Activated CD8-positive, alpha-beta memory T cell treated with anti-CD3 and anti-CD28 coated beads, Interleukin-2, amount 10 ng/mL, durations not matched to agents 7 days and 5 days (primary cell): ENCODE measurements around the gene ZBTB8A. TPM values are rescaled to one million over a fixed set of nuclear protein-coding genes. Genes with fewer than 3 reads are reported as not detected.

ENCODE experiments used
- total RNA-seq, 2 experiments: library from RNA; stranded (reverse); gene quantifications; one replicate each; pipeline ENCODE4 v1.2.3, GENCODE V29; 2021

ZBTB8A gene
- total RNA-seq, 2 experiments from 2014 or later, result 0.23 TPM; not detected in 1

Other genes with a start within 250 kb of the ZBTB8A start
- 100 to 1,000 TPM; 183 to 189 TPM for gene HDAC1, start 247.3 kb upstream of the ZBTB8A start, total RNA-seq
- gene MARCKSL1, start 203.2 kb upstream of the ZBTB8A start, total RNA-seq, result 10 to 100 TPM; 11.2 to 11.8 TPM
- 1 to 10 TPM; 4.1 to 5.4 TPM for gene FAM229A, start 176.9 kb upstream of the ZBTB8A start, total RNA-seq
- gene TSSK3, start 176.9 kb upstream of the ZBTB8A start, total RNA-seq, result under 1 TPM; 0.70 TPM
- 10 to 100 TPM; 39.8 to 43.3 TPM for gene BSDC1, start 145.0 kb upstream of the ZBTB8A start, total RNA-seq
- not detected for gene ZBTB8B, start 74.4 kb upstream of the ZBTB8A start, total RNA-seq
- gene ZBTB8OS, start 111.1 kb downstream of the ZBTB8A start, total RNA-seq, result 10 to 100 TPM; 70.5 to 75.8 TPM
- 100 to 1,000 TPM; 284 to 336 TPM for gene RBBP4, start 111.8 kb downstream of the ZBTB8A start, total RNA-seq
- not detected for gene SYNC, start 163.3 kb downstream of the ZBTB8A start, total RNA-seq